C4-2B (cell line): ENCODE measurements around the gene PDZD2.

Source experiments
- H3K27ac ChIP-seq: fragments of 450-650 bp; 2 replicates; pipeline ENCODE4 v1.5.1; 2017
- CTCF ChIP-seq: fragments of 450-650 bp; conservative IDR thresholded peaks from 2 replicates; pipeline ENCODE4 v1.5.1; 2017; ENCODE audit warnings: mild to moderate bottlenecking
- ZFX ChIP-seq: fragments of 450-650 bp; IDR thresholded peaks from 2 replicates; pipeline ENCODE4 v1.6.1; 2017

The PDZD2 gene

DNA sequence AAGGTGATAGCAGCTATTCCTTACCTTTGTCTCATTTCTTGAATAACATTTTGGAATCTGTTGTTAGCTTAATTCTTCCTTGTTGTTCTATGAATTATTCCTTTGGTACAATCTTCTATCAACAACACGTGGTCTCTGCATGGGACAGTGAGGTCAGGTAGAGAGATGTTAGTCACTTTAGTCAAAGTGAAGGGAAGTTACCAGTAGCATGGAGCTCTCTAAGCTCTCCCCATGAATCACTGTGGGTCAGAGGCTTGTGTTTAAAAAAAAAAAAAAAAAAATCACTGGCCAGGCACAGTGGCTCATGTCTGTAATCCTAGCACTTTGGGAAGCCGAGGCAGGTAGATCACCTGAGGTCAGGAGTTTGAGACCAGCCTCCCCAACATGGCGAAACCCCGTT is 419.2 kb downstream of the PDZD2 start:
- TF ChIP-seq ZFX (no peak), CTCF (no peak)
- no peak overlapping the region for H3K27ac ChIP-seq

DNA sequence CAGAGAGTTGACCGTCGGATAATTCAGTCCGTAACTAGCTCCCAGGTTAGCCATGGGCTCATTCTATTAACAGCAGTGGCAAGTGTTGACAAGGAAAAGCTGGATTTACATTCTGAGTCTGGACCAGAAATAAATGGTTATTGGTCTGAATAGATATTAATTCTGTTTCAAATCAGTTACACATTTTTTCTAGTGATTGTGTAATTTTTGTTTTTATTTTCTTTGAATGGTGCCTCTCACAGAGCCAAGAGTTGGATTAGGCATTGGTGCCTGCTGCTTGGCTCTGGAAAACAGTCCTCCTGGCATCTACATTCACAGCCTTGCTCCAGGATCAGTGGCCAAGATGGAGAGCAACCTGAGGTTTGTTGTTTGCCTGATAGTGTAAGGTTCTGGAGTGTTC is 420.1 kb downstream of the PDZD2 start:
- TF ChIP-seq ZFX, result no peak

DNA sequence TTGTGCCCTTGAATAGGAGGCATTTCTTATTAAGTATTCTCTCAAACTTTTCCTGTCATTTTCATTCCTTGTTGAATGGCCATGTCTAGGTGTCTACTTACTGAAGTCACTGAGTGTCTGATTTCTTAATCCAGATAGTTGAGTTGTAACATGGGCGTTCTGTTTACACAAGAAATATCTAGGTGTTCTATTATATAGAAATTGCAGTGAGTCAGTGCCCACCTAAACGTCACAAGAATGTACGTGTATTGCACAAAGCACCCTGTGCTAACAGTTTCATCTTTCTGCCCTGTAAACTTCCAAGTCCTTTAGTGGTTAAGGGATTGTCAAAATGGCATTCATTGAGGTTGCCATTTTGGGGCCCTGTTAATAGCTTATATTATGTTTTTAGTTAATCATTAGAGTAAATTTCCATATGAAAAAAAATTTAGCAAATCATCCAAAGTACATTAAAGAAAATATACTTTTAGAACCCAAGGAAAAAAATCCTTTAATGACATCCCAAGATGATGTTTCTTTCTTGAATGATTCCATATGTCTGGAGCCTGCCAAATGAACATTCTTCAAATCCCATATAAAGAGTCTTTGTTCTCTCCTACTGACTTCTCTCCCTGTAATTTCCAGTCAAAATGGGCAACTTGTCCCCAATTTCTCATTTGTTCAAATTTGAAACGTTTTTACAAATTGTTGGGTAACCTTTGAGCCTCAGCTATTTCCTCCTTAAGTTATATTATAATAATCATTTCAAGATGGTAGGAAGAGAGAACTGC is 421.0 kb downstream of the PDZD2 start:
- H3K27ac ChIP-seq, result no peak overlapping the region
- no peak for TF ChIP-seq ZFX
- no peak for TF ChIP-seq CTCF

More for the DNA sequence above, 420.1 kb downstream of the PDZD2 start:
- H3K27ac ChIP-seq, result no peak overlapping the region

- TF ChIP-seq CTCF (no peak), ZFX (no peak)
- H3K27ac ChIP-seq, result no peak overlapping the region
Measured at GRCh38 chr5:32061236-32061635, 422.3 kb downstream of the PDZD2 start.

GRCh38 chr5:32066448-32066847 is 427.5 kb downstream of the PDZD2 start:
- no peak overlapping the region for H3K27ac ChIP-seq
- TF ChIP-seq ZFX, result no peak

- TF ChIP-seq ZFX, result no peak
- no peak for TF ChIP-seq CTCF
- H3K27ac ChIP-seq, result no peak overlapping the region
Measured at GRCh38 chr5:32067774-32068470, 429.0 kb downstream of the PDZD2 start.

- H3K27ac ChIP-seq, result no peak overlapping the region
- TF ChIP-seq CTCF (no peak), ZFX (no peak)
Measured at GRCh38 chr5:32068561-32068960, 429.6 kb downstream of the PDZD2 start.

GRCh38 chr5:32069396-32069795 is 430.5 kb downstream of the PDZD2 start:
- no peak for TF ChIP-seq ZFX
- no peak for TF ChIP-seq CTCF
- no peak overlapping the region for H3K27ac ChIP-seq
